GM06990 (cell line): ENCODE data around the gene MLF2.

ENCODE experiments used
- DNase-seq: peaks from one replicate; pipeline ENCODE4 v3.0.0-alpha.2; 2011; ENCODE audit not compliant: insufficient read length; ENCODE audit errors: extremely low read depth
- H3K27me3 ChIP-seq: replicated peaks from 2 replicates; pipeline ENCODE4 v1.6.0; 2011; ENCODE audit warnings: low read length; ENCODE audit not compliant: control insufficient read depth, insufficient read depth
- H3K36me3 ChIP-seq: 2 replicates; pipeline ENCODE4 v1.5.1; 2011; ENCODE audit warnings: low read length; ENCODE audit not compliant: control insufficient read depth, insufficient read depth
- H3K4me3 ChIP-seq: replicated peaks from 2 replicates; pipeline ENCODE4 v1.5.1; 2011; ENCODE audit warnings: low read depth, mild to moderate bottlenecking, control low read depth, low read length
- TF ChIP-seq, protein P1 (sequence below): IDR thresholded peaks from 2 replicates; pipeline ENCODE4 v1.5.1; 2011; ENCODE audit warnings: low read length, control low read depth, mild to moderate bottlenecking, inconsistent platforms; ENCODE audit not compliant: insufficient read depth, poor library complexity, severe bottlenecking

Gene MLF2

DNA sequence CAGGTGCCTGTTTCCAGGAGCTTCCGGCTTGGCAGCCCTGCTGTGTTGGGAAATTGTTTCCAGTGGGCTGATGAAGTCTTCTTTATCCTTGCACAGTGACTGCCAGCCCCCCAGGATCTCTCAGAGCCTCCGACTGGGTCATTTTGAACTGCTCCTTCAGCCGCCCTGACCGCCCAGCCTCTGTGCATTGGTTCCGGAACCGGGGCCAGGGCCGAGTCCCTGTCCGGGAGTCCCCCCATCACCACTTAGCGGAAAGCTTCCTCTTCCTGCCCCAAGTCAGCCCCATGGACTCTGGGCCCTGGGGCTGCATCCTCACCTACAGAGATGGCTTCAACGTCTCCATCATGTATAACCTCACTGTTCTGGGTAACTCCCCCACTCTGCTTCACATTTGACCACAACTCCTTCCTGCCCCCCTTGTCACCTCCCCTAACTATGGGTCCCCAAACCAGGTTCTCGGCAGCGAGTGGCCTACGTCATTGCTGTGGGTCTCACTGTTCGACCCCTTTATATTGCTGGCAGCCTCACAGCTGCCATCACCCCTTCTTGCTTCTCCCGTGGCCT is 21.6 kb upstream of the MLF2 start:
- TF ChIP-seq, protein P1, sequence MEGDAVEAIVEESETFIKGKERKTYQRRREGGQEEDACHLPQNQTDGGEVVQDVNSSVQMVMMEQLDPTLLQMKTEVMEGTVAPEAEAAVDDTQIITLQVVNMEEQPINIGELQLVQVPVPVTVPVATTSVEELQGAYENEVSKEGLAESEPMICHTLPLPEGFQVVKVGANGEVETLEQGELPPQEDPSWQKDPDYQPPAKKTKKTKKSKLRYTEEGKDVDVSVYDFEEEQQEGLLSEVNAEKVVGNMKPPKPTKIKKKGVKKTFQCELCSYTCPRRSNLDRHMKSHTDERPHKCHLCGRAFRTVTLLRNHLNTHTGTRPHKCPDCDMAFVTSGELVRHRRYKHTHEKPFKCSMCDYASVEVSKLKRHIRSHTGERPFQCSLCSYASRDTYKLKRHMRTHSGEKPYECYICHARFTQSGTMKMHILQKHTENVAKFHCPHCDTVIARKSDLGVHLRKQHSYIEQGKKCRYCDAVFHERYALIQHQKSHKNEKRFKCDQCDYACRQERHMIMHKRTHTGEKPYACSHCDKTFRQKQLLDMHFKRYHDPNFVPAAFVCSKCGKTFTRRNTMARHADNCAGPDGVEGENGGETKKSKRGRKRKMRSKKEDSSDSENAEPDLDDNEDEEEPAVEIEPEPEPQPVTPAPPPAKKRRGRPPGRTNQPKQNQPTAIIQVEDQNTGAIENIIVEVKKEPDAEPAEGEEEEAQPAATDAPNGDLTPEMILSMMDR = no peak
- H3K4me3 ChIP-seq = no peak overlapping the region
- H3K27me3 ChIP-seq = no peaks in the 10 kb centered on the region
- DNase-seq = no peak
- no peaks in the 10 kb centered on the region; the same call in none of the 2 replicates for H3K36me3 ChIP-seq

DNA sequence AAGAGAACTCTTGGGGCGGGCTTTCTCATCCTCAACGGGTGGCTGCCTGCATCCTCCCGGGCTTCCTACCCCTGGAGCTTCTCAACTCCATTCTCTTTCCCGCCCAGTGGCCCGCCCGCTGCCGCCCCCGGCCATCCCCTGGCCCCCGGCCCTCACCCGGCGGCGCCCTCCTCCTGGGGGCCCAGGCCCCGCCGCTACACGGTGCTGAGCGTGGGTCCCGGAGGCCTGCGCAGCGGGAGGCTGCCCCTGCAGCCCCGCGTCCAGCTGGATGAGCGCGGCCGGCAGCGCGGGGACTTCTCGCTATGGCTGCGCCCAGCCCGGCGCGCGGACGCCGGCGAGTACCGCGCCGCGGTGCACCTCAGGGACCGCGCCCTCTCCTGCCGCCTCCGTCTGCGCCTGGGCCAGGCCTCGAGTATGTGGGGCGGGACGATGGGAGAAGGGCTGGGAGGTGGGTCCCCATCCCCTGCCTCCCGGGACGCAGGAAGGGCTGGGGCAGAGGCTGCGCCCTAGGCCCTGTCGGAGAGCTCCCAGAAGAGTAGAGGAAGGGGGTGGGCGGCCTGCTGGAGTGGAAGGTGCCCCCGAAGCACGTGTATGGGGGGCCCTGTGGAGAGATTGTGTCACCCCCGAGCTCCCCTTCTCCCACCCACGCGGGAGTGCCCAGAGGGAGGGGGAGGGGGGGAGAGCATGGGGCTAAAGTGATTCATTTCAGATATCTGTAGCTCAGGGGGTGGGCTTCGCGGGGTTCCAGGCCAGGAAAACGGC is 20.8 kb upstream of the MLF2 start:
- Histone ChIP-seq H3K4me3 (peak overlapping the region; percentile 45), H3K27me3 (no peaks in the 10 kb centered on the region)

DNA sequence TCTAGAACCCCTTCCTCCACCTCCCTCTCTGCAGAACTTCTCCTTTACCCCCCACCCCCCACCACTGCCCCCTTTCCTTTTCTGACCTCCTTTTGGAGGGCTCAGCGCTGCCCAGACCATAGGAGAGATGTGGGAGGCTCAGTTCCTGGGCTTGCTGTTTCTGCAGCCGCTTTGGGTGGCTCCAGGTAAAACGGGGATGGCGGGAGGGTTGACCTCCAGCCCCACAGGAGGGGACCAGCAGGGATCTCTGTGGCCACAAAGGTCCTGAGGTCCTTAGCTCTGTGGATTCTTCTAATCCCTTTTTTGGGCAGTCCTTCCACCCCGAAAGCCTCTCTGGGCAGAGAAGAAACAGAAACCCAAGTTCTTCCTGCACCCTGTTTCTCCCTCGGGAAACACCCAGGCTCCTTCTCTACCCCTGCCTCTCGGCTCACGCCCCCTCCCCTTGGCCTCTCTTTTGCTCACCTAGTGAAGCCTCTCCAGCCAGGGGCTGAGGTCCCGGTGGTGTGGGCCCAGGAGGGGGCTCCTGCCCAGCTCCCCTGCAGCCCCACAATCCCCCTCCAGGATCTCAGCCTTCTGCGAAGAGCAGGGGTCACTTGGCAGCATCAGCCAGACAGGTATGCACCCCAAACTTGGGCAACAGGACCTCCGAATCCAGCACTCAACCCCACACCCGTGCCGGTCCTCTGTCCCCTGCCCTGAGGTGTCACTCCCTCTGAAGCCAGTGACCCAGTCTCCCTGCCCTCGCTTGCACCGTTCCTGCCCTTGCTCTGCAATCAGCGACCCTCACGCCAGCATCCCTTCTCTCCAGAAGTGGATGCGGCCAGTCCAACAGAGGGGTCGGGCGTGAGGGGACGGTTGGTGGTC is 20.0 kb upstream of the MLF2 start:
- Histone ChIP-seq H3K27me3 (no peaks in the 10 kb centered on the region), H3K36me3 (no peaks in the 10 kb centered on the region; the same call in none of the 2 replicates), H3K4me3 (peak overlapping the region; percentile 45)
- TF ChIP-seq, protein P1 = no peak
- DNase-seq = no peak

More for the DNA sequence above, 20.8 kb upstream of the MLF2 start:
- no peaks in the 10 kb centered on the region; the same call in none of the 2 replicates for H3K36me3 ChIP-seq
- no peak for DNase-seq
- TF ChIP-seq, protein P1 = no peak

DNA sequence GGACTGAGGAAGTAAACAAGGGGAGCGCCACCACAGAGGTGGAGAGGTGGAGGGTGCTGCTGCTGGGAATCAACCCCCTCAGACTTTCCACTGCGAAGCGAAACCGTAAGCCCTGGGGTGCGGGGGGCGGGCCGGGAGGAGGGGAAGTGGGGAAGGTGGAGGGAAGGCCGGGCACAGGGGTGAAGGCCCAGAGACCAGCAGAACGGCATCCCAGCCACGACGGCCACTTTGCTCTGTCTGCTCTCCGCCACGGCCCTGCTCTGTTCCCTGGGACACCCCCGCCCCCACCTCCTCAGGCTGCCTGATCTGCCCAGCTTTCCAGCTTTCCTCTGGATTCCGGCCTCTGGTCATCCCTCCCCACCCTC is 19.4 kb upstream of the MLF2 start, which contains the start of gene LAG3:
Gene LAG3 (plus strand): TSS at position 190 of the 365 bp plus-strand sequence. CDS start 333 bp downstream, outside the sequence.
- H3K4me3 ChIP-seq = peak within 1 kb of the TSS; percentile 45
- H3K27me3 ChIP-seq = no peaks in the 10 kb centered on the region
- H3K36me3 ChIP-seq = no peaks in the 10 kb centered on the region; the same call in none of the 2 replicates
- no peak for DNase-seq
- TF ChIP-seq, protein P1 = no peak

DNA sequence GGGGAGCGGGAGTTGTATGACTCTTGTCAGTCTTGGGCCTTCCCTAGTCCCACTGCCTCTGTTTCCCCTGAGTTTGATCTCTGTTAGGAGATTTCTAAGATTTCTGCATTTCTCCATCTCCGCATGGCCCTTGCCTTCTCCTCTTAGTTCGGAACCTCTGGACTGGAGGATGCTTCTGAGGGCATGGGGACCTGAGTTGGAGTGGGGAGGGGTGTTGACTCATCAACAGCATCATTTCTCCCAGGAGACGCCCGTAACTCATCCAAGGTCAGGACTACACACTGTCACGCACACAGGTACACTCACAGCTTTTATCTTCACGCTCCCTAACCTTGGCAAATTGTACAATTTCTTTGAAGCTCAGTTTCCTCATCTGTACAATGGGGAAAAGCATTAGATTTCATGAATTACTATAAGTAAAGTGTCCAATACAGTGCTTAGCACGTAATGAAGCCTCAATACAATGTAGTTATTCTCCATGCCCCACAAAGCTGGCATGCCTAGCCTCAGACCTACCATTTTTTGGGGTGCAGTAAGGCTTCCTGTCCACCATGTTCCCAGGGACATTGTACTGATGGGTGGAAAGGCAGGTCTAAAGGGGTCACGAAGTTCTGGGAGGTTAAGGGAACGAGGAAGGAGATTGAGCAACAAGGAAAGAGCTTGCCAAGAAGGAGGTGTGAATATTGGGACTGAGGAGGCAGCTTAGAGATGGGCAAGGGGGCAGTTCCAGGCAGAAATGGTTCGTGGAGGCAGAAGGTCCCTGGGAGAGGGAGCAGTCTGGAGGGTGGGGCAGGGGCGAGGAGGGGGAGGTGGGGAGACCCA is 18.8 kb upstream of the MLF2 start:
- no peaks in the 10 kb centered on the region for H3K27me3 ChIP-seq
- H3K4me3 ChIP-seq = no peak overlapping the region; the same call in 1 of the 2 replicates
- TF ChIP-seq, protein P1 = no peak
- no peaks in the 10 kb centered on the region; the same call in 1 of the 2 replicates for H3K36me3 ChIP-seq
- DNase-seq = no peak
